ENCODE data around the gene PCDH15.

Gene PCDH15

DNA sequence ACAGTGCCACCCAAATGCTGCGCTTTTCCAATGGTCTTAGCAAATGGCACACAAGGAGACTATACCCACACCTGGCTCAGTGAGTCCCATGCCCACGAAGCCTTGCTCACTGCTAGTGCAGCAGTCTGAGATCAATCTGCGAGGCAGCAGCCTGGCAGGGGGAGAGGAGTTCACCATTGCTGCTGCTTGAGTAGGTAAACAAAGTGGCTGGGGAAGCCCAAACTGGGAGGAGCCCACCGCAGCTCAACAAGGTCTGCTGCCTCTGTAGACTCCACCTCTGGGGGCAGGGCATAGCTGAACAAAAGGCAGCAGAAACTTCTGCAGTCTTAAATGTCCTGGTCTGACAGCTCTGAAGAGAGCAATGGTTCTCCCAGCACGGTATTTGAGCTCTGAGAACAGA lies 891.2 kb downstream of the PCDH15 start:
- H2AK5ac ChIP-seq (ENCODE audit: low read depth, low read length) = no peak overlapping the region
- H3K79me1 ChIP-seq (ENCODE audit: low read depth, low read length) = no peaks in the 10 kb centered on the region
- H3K18ac ChIP-seq (ENCODE audit: low read length) = no peak overlapping the region
- H2BK12ac ChIP-seq (ENCODE audit: low read length) = no peak overlapping the region
- H4K91ac ChIP-seq (ENCODE audit: low read depth, low read length, poor library complexity) = no peak overlapping the region
- no peak overlapping the region for H2BK5ac ChIP-seq (ENCODE audit: low read length)
- H3K36me3 ChIP-seq (replicated peaks in 1 of 2; ENCODE audit: control insufficient read depth in 2 of 2, insufficient read depth in 2 of 2, low read length in 2 of 2) = no peaks in the 10 kb centered on the region
- H3K9me3 ChIP-seq (replicated peaks in 1 of 2; ENCODE audit: control insufficient read depth in 2 of 2, insufficient read depth in 1 of 2, low read depth in 1 of 2, low read length in 2 of 2) = no peaks in the 10 kb centered on the region
- H2BK120ac ChIP-seq (ENCODE audit: low read depth, low read length) = no peak overlapping the region
- no peak overlapping the region for H4K8ac ChIP-seq (ENCODE audit: low read depth, low read length)
- no peaks in the 10 kb centered on the region for H3K27me3 ChIP-seq (ENCODE audit: control insufficient read depth in 3 of 3, insufficient read depth in 3 of 3, low read depth in 1 of 3, low read length in 3 of 3)
- H3K27ac ChIP-seq (replicated peaks; ENCODE audit: low read length) = no peak overlapping the region
- no peak overlapping the region for H3K4ac ChIP-seq (ENCODE audit: low read length)
- H3K4me3 ChIP-seq (ENCODE audit: low read length in 2 of 2) = no peak overlapping the region
- H3K14ac ChIP-seq (ENCODE audit: low read length) = no peak overlapping the region
- H2AFZ ChIP-seq (ENCODE audit: low read length) = peak overlapping the region; percentile 77
- no peak overlapping the region for H3K4me2 ChIP-seq (ENCODE audit: insufficient read depth, low read length, poor library complexity, severe bottlenecking)
- no peak overlapping the region for H3K23ac ChIP-seq (ENCODE audit: low read depth, low read length, poor library complexity)
- H2BK15ac ChIP-seq (ENCODE audit: low read length) = no peak overlapping the region
- WGBS, 2 donors (ENCODE audit: extremely low coverage in 2 of 2, insufficient read length in 2 of 2, insufficient replicate concordance in 1 of 2) = no CpG with 5 or more reads among the region's 5 CpGs
- H3K9ac ChIP-seq (ENCODE audit: low read depth, low read length, poor library complexity) = no peak overlapping the region
- H3K4me1 ChIP-seq (ENCODE audit: control insufficient read depth in 2 of 2, insufficient read depth in 1 of 2, low read depth in 1 of 2, low read length in 2 of 2) = no peaks in the 10 kb centered on the region
- no peak for DNase-seq (ENCODE audit: low spot score)

DNA sequence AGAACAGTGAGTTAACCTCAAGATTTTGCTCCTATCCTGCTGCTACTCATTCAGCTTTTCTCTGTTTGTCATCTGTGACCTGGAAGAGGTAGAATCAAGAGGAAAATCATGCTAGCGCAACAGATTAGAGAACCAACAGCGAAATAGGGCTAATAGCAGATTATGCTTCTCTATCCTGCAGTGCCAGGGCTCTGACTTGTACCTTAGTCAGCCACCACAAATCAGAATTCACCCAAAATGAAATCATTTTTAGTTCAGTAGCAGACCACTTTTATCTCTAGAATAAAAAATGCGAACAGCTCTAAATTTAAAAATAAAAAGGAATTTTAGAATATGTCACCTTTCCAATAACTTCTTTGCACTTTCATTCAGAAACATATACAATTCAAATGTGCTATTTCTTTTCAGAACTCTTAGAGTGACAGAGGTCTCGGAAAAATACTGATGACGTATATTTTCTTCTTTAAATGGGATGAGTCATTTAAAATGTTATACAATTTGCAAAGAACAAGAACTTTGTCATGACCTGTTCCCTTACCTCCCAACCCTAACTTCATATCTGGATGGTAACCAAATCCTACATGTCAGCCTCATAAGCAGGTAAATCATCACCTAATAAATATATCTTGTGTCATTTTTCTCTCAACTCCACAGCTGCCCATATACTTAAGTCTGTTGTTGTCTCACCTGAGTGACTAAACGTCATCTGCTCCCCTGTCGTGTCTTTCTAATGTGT lies 896.4 kb downstream of the PCDH15 start:
- H3K18ac ChIP-seq (ENCODE audit: low read length) = no peak overlapping the region
- no peak overlapping the region for H2AK5ac ChIP-seq (ENCODE audit: low read depth, low read length)
- no peak overlapping the region for H2BK15ac ChIP-seq (ENCODE audit: low read length)
- H3K23ac ChIP-seq (ENCODE audit: low read depth, low read length, poor library complexity) = no peak overlapping the region
- no CpG with 5 or more reads among the region's 7 CpGs for WGBS, 2 donors (ENCODE audit: extremely low coverage in 2 of 2, insufficient read length in 2 of 2, insufficient replicate concordance in 1 of 2)
- H2BK120ac ChIP-seq (ENCODE audit: low read depth, low read length) = no peak overlapping the region
- H3K4ac ChIP-seq (ENCODE audit: low read length) = no peak overlapping the region
- no peak overlapping the region for H3K9ac ChIP-seq (ENCODE audit: low read depth, low read length, poor library complexity)
- no peaks in the 10 kb centered on the region for H3K9me3 ChIP-seq (replicated peaks in 1 of 2; ENCODE audit: control insufficient read depth in 2 of 2, insufficient read depth in 1 of 2, low read depth in 1 of 2, low read length in 2 of 2)
- H3K27ac ChIP-seq (replicated peaks; ENCODE audit: low read length) = no peak overlapping the region
- H4K91ac ChIP-seq (ENCODE audit: low read depth, low read length, poor library complexity) = no peak overlapping the region
- no peak overlapping the region for H2BK5ac ChIP-seq (ENCODE audit: low read length)
- no peak overlapping the region for H3K4me2 ChIP-seq (ENCODE audit: insufficient read depth, low read length, poor library complexity, severe bottlenecking)
- H3K36me3 ChIP-seq (replicated peaks in 1 of 2; ENCODE audit: control insufficient read depth in 2 of 2, insufficient read depth in 2 of 2, low read length in 2 of 2) = no peaks in the 10 kb centered on the region
- H2AFZ ChIP-seq (ENCODE audit: low read length) = no peak overlapping the region
- no peak overlapping the region for H2BK12ac ChIP-seq (ENCODE audit: low read length)
- no peaks in the 10 kb centered on the region for H3K4me1 ChIP-seq (ENCODE audit: control insufficient read depth in 2 of 2, insufficient read depth in 1 of 2, low read depth in 1 of 2, low read length in 2 of 2)
- H4K8ac ChIP-seq (ENCODE audit: low read depth, low read length) = no peak overlapping the region
- H3K4me3 ChIP-seq (ENCODE audit: low read length in 2 of 2) = no peak overlapping the region
- DNase-seq (ENCODE audit: low spot score) = no peak
- H3K79me1 ChIP-seq (ENCODE audit: low read depth, low read length) = no peaks in the 10 kb centered on the region
- no peaks in the 10 kb centered on the region for H3K27me3 ChIP-seq (ENCODE audit: control insufficient read depth in 3 of 3, insufficient read depth in 3 of 3, low read depth in 1 of 3, low read length in 3 of 3)
- H3K14ac ChIP-seq (ENCODE audit: low read length) = no peak overlapping the region

DNA sequence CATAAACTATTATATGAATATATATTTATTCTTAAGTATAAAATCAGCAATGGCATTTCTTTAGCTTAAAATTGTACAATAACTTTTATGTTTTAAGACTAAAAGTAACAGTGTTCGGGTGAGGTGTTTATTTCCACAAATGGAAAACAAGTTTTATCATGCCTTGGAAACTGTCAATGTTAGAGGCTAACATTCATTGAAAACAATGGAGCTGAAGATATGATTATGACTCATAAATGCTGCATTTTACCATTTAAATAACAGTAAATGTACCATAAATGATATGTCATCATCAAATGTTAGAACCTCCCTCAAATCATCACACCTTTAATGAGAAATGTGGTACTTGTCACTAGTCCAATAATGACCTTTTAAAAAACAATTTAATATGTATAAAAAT lies 897.3 kb downstream of the PCDH15 start:
- Histone ChIP-seq H3K27me3 (ENCODE audit: control insufficient read depth in 3 of 3, insufficient read depth in 3 of 3, low read depth in 1 of 3, low read length in 3 of 3) (no peaks in the 10 kb centered on the region), H3K14ac (ENCODE audit: low read length) (no peak overlapping the region), H3K4me2 (ENCODE audit: insufficient read depth, low read length, poor library complexity, severe bottlenecking) (no peak overlapping the region), H3K23ac (ENCODE audit: low read depth, low read length, poor library complexity) (no peak overlapping the region), H2BK120ac (ENCODE audit: low read depth, low read length) (no peak overlapping the region), H4K91ac (ENCODE audit: low read depth, low read length, poor library complexity) (no peak overlapping the region), H2BK12ac (ENCODE audit: low read length) (no peak overlapping the region), H2BK15ac (ENCODE audit: low read length) (no peak overlapping the region), H3K36me3 (replicated peaks in 1 of 2; ENCODE audit: control insufficient read depth in 2 of 2, insufficient read depth in 2 of 2, low read length in 2 of 2) (no peaks in the 10 kb centered on the region), H2AK5ac (ENCODE audit: low read depth, low read length) (no peak overlapping the region), H4K8ac (ENCODE audit: low read depth, low read length) (no peak overlapping the region), H3K18ac (ENCODE audit: low read length) (no peak overlapping the region), H3K4me3 (ENCODE audit: low read length in 2 of 2) (no peak overlapping the region), H2BK5ac (ENCODE audit: low read length) (no peak overlapping the region), H3K9me3 (replicated peaks in 1 of 2; ENCODE audit: control insufficient read depth in 2 of 2, insufficient read depth in 1 of 2, low read depth in 1 of 2, low read length in 2 of 2) (no peaks in the 10 kb centered on the region), H3K4me1 (ENCODE audit: control insufficient read depth in 2 of 2, insufficient read depth in 1 of 2, low read depth in 1 of 2, low read length in 2 of 2) (no peaks in the 10 kb centered on the region), H3K9ac (ENCODE audit: low read depth, low read length, poor library complexity) (no peak overlapping the region), H3K27ac (replicated peaks; ENCODE audit: low read length) (no peak overlapping the region), H2AFZ (ENCODE audit: low read length) (no peak overlapping the region), H3K79me1 (ENCODE audit: low read depth, low read length) (no peaks in the 10 kb centered on the region), H3K4ac (ENCODE audit: low read length) (no peak overlapping the region)
- WGBS, 2 donors (ENCODE audit: extremely low coverage in 2 of 2, insufficient read length in 2 of 2, insufficient replicate concordance in 1 of 2) = no CpG with 5 or more reads among the region's 1 CpG
- no peak for DNase-seq (ENCODE audit: low spot score)

DNA sequence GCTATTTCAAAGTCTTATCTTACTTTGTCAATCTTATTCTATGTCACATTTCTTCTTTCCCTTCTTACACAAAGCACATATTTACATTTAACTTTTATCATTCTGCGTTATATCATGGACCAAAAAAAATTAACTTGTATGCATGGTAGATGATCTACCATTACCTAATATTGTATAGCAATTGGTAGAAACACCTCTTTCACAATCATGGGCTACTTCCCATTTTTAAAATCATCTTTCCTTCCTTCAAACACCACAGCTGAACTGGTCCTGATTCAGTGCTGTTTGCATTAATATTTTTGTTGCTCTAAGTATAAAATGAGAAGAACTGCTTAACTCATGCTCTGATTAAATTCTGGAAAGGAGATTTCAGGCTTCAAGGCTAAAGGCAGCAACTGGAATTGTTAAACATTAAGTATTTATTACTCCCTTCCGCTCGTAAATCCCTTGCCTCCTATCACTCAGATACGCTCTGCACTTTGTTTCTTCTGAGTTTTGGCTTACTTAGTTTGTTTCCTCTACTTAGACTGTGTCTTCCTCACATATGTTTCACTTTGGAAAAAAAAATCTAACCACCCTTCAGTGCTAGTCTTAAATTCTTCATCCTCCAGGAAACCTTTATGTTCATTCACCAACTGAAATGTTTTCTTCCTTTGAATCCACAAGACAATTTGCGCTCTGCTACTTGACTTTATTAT lies 901.4 kb downstream of the PCDH15 start:
- H3K14ac ChIP-seq (ENCODE audit: low read length) = no peak overlapping the region
- no peak overlapping the region for H2AK5ac ChIP-seq (ENCODE audit: low read depth, low read length)
- no peaks in the 10 kb centered on the region for H3K79me1 ChIP-seq (ENCODE audit: low read depth, low read length)
- H3K4ac ChIP-seq (ENCODE audit: low read length) = no peak overlapping the region
- no CpG with 5 or more reads among the region's 5 CpGs for WGBS, 2 donors (ENCODE audit: extremely low coverage in 2 of 2, insufficient read length in 2 of 2, insufficient replicate concordance in 1 of 2)
- H3K23ac ChIP-seq (ENCODE audit: low read depth, low read length, poor library complexity) = no peak overlapping the region
- H4K91ac ChIP-seq (ENCODE audit: low read depth, low read length, poor library complexity) = no peak overlapping the region
- no peak overlapping the region for H3K4me2 ChIP-seq (ENCODE audit: insufficient read depth, low read length, poor library complexity, severe bottlenecking)
- H3K36me3 ChIP-seq (replicated peaks in 1 of 2; ENCODE audit: control insufficient read depth in 2 of 2, insufficient read depth in 2 of 2, low read length in 2 of 2) = no peaks in the 10 kb centered on the region
- H2BK12ac ChIP-seq (ENCODE audit: low read length) = no peak overlapping the region
- no peak overlapping the region for H2BK5ac ChIP-seq (ENCODE audit: low read length)
- H3K18ac ChIP-seq (ENCODE audit: low read length) = no peak overlapping the region
- no peak overlapping the region for H4K8ac ChIP-seq (ENCODE audit: low read depth, low read length)
- H3K9ac ChIP-seq (ENCODE audit: low read depth, low read length, poor library complexity) = no peak overlapping the region
- no peak overlapping the region for H2BK120ac ChIP-seq (ENCODE audit: low read depth, low read length)
- H3K9me3 ChIP-seq (replicated peaks in 1 of 2; ENCODE audit: control insufficient read depth in 2 of 2, insufficient read depth in 1 of 2, low read depth in 1 of 2, low read length in 2 of 2) = no peaks in the 10 kb centered on the region
- peak overlapping the region; percentile 9 for H2AFZ ChIP-seq (ENCODE audit: low read length)
- DNase-seq (ENCODE audit: low spot score) = no peak
- H2BK15ac ChIP-seq (ENCODE audit: low read length) = no peak overlapping the region
- no peaks in the 10 kb centered on the region for H3K4me1 ChIP-seq (ENCODE audit: control insufficient read depth in 2 of 2, insufficient read depth in 1 of 2, low read depth in 1 of 2, low read length in 2 of 2)
- H3K27me3 ChIP-seq (ENCODE audit: control insufficient read depth in 3 of 3, insufficient read depth in 3 of 3, low read depth in 1 of 3, low read length in 3 of 3) = no peaks in the 10 kb centered on the region
- H3K27ac ChIP-seq (replicated peaks; ENCODE audit: low read length) = no peak overlapping the region
- H3K4me3 ChIP-seq (ENCODE audit: low read length in 2 of 2) = no peak overlapping the region

All from neuronal stem cell (in vitro differentiated cells).